ENCODE data around the gene DLL3.

DLL3 gene

GRCh38 chr19:39501340-39501739, 2.6 kb downstream of the DLL3 start:
- CTCF ChIA-PET, result interaction anchor here (0.6 to 4.9 kb wide), 8 partner anchors 8 to 590 kb away, joined by 3 to 59 read pairs (median 4); partner anchors contain the start of genes EID2B, SELENOV and ZNF780A

DNA sequence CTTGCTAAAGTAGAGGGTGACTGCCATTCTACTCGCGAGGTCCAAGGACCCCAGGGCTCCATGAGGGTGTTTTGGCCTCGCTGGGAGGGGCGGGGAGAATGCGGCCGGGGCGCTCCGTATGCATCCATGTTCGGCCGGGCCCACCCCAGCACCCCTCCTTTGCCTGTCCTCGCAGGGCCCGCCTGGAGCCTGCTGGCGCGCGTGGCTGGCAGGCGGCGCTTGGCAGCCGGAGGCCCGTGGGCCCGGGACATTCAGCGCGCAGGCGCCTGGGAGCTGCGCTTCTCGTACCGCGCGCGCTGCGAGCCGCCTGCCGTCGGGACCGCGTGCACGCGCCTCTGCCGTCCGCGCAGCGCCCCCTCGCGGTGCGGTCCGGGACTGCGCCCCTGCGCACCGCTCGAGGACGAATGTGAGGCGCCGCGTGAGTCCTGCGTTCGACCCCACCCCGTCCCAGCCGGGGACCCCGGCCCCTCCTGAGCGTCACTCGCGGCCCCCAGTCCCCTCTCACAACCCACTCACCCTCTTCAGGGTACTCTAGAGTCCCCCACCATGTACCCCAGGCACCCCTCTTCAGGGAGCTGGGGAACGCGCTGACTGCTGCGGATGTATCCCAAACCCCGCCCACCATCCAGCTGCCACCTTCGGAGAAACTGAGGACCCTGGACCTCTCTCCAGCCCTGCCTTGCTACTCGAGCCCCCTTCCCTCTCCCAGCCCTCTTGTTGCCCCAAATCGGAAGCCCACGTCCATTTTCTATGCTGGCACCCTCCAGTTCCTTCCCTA, 4.1 kb downstream of the DLL3 start:
- Histone ChIP-seq H3K4me1 (ENCODE audit: control insufficient read depth, insufficient read depth, low read length) (peaks cover 19% of the 10 kb centered on the region), H3K9me3 (ENCODE audit: control insufficient read depth, insufficient read depth, low read depth, low read length) (peaks cover 6% of the 10 kb centered on the region), H3K36me3 (ENCODE audit: control insufficient read depth in 2 of 2, insufficient read depth in 1 of 2, low read length in 2 of 2) (no peaks in the 10 kb centered on the region), H3K4me3 (ENCODE audit: low read depth, low read length) (no peak overlapping the region), H3K27ac (ENCODE audit: extremely low read depth, low read depth, low read length) (no peak overlapping the region)
- CTCF ChIA-PET, result interaction anchor here (0.6 to 2.3 kb wide), 45 partner anchors 8 to 672 kb away, joined by 3 to 42 read pairs (median 6); partner anchors contain the start of genes EID2B, PAF1, PAK4 and PLEKHG2
- POLR2A ChIA-PET, result interaction anchor here (0.7 to 1.4 kb wide), 4 partner anchors 11 to 112 kb away, joined by 3 to 6 read pairs (median 4); partner anchors contain the start of genes MED29, PAF1, RPS16 and TIMM50
- TF ChIP-seq ZNF155 (tag by site-specific recombination; IDR thresholded peaks at IDR 0.05) (no peak), ZNF501 (tag by site-specific recombination; IDR thresholded peaks at IDR 0.05) (0 out of 2 replicates have a peak, but pooled peaks have one; percentile 9), ZFP69B (tag by site-specific recombination; IDR thresholded peaks at IDR 0.05) (peak; percentile 95), ZNF2 (tag by site-specific recombination; IDR thresholded peaks at IDR 0.05) (no peak), ZNF558 (tag by site-specific recombination; IDR thresholded peaks at IDR 0.05) (no peak), ZNF157 (tag by site-specific recombination; IDR thresholded peaks at IDR 0.05) (no peak), KLF7 (tag by site-specific recombination; IDR thresholded peaks at IDR 0.05; ENCODE audit: borderline replicate concordance) (peak; percentile 39; the same call in 1 of the 2 replicates), ZNF184 (tag by site-specific recombination; IDR thresholded peaks at IDR 0.05) (peak; percentile 66; the same call in 1 of the 2 replicates), ZNF596 (tag by site-specific recombination; IDR thresholded peaks at IDR 0.05) (peak; percentile 72; the same call in 1 of the 2 replicates), ZNF677 (tag by site-specific recombination; IDR thresholded peaks at IDR 0.05) (peak; percentile 74), ZNF214 (tag by site-specific recombination; IDR thresholded peaks at IDR 0.05; ENCODE audit: borderline replicate concordance) (no peak), PATZ1 (tag by site-specific recombination; IDR thresholded peaks at IDR 0.05) (peak; percentile 38; the same call in 1 of the 2 replicates), ZSCAN23 (tag by site-specific recombination; IDR thresholded peaks at IDR 0.05) (no peak), BCL11B (tag by site-specific recombination; IDR thresholded peaks at IDR 0.05; ENCODE audit: low read depth) (no peak), ZNF366 (tag by site-specific recombination; conservative IDR thresholded peaks at IDR 0.05) (no peak), MEIS1 (CRISPR knock-in tag; IDR thresholded peaks at IDR 0.05; ENCODE audit: borderline replicate concordance) (no peak), ZNF843 (tag by site-specific recombination; IDR thresholded peaks at IDR 0.05) (no peak), SP2 (tag by site-specific recombination; IDR thresholded peaks at IDR 0.05) (no peak), ZNF791 (tag by site-specific recombination; IDR thresholded peaks at IDR 0.05) (no peak), ZBTB21 (tag by site-specific recombination; IDR thresholded peaks at IDR 0.05) (no peak), SETDB1 (IDR thresholded peaks at IDR 0.05; ENCODE audit: insufficient read length, low read length) (peak; percentile 75), ZNF266 (tag by site-specific recombination; IDR thresholded peaks at IDR 0.05; ENCODE audit: low read depth) (no peak), HOXA7 (CRISPR knock-in tag; IDR thresholded peaks at IDR 0.05; ENCODE audit: borderline replicate concordance) (peak; percentile 85; the same call in 1 of the 2 replicates), ZNF571 (tag by site-specific recombination; IDR thresholded peaks at IDR 0.05) (no peak)
- TF ChIP-seq, protein P1, sequence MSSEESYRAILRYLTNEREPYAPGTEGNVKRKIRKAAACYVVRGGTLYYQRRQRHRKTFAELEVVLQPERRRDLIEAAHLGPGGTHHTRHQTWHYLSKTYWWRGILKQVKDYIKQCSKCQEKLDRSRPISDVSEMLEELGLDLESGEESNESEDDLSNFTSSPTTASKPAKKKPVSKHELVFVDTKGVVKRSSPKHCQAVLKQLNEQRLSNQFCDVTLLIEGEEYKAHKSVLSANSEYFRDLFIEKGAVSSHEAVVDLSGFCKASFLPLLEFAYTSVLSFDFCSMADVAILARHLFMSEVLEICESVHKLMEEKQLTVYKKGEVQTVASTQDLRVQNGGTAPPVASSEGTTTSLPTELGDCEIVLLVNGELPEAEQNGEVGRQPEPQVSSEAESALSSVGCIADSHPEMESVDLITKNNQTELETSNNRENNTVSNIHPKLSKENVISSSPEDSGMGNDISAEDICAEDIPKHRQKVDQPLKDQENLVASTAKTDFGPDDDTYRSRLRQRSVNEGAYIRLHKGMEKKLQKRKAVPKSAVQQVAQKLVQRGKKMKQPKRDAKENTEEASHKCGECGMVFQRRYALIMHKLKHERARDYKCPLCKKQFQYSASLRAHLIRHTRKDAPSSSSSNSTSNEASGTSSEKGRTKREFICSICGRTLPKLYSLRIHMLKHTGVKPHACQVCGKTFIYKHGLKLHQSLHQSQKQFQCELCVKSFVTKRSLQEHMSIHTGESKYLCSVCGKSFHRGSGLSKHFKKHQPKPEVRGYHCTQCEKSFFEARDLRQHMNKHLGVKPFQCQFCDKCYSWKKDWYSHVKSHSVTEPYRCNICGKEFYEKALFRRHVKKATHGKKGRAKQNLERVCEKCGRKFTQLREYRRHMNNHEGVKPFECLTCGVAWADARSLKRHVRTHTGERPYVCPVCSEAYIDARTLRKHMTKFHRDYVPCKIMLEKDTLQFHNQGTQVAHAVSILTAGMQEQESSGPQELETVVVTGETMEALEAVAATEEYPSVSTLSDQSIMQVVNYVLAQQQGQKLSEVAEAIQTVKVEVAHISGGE (tag by site-specific recombination; conservative IDR thresholded peaks at IDR 0.05; ENCODE audit: low read depth), result no peak
- TF ChIP-seq, protein P2, sequence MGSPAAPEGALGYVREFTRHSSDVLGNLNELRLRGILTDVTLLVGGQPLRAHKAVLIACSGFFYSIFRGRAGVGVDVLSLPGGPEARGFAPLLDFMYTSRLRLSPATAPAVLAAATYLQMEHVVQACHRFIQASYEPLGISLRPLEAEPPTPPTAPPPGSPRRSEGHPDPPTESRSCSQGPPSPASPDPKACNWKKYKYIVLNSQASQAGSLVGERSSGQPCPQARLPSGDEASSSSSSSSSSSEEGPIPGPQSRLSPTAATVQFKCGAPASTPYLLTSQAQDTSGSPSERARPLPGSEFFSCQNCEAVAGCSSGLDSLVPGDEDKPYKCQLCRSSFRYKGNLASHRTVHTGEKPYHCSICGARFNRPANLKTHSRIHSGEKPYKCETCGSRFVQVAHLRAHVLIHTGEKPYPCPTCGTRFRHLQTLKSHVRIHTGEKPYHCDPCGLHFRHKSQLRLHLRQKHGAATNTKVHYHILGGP (tag by site-specific recombination; IDR thresholded peaks at IDR 0.05), result no peak

More at GRCh38 chr19:39501340-39501739, 2.6 kb downstream of the DLL3 start:
- no peak for TF ChIP-seq KLF10 (tag by site-specific recombination; IDR thresholded peaks at IDR 0.05)
- TF ChIP-seq ZSCAN30 (tag by site-specific recombination; IDR thresholded peaks at IDR 0.05), result no peak
- no peak for TF ChIP-seq ZNF548 (tag by site-specific recombination; IDR thresholded peaks at IDR 0.05)
- TF ChIP-seq ZNF121 (tag by site-specific recombination; IDR thresholded peaks at IDR 0.05), result peak; percentile 98
- peaks cover 2% of the 10 kb centered on the region for H3K9me3 ChIP-seq (ENCODE audit: control insufficient read depth, insufficient read depth, low read depth, low read length)
- H3K4me1 ChIP-seq (ENCODE audit: control insufficient read depth, insufficient read depth, low read length), result peaks cover 16% of the 10 kb centered on the region
- H3K27ac ChIP-seq (ENCODE audit: extremely low read depth, low read depth, low read length), result no peak overlapping the region
- H3K4me3 ChIP-seq (ENCODE audit: low read depth, low read length), result no peak overlapping the region
- no peaks in the 10 kb centered on the region; a peak in 1 of 3 replicates for H3K36me3 ChIP-seq (ENCODE audit: control insufficient read depth in 2 of 2, insufficient read depth in 1 of 2, low read length in 2 of 2)
- POLR2A ChIA-PET, result interaction anchor here (0.6 to 1.5 kb wide), 6 partner anchors 8 to 70 kb away, joined by 3 to 9 read pairs (median 4); partner anchors contain the start of genes RPS16, SUPT5H and TIMM50
